ENCODE measurements around the gene PDE4D. TPM values are rescaled to one million over a fixed set of nuclear protein-coding genes. Genes with fewer than 3 reads are reported as not detected.

PDE4D gene
- total RNA-seq, 1 experiment from 2014 or later = 61.2 TPM

GRCh38 chr5:59769832-59770231 lies 123.7 kb downstream of the PDE4D start:
- Histone ChIP-seq H3K4me2 (ENCODE audit: low read depth, low read length, poor library complexity, severe bottlenecking) (no peak overlapping the region), H3K4me3 (ENCODE audit: low read length) (no peak overlapping the region), H2AFZ (ENCODE audit: low read length) (no peak overlapping the region), H3K27ac (ENCODE audit: low read length) (no peak overlapping the region), H3K9me2 (replicated peaks; ENCODE audit: insufficient read depth, low read length) (no peaks in the 10 kb centered on the region), H3K79me2 (ENCODE audit: low read length) (no peaks in the 10 kb centered on the region), H3K36me3 (ENCODE audit: insufficient read depth, low read length) (no peaks in the 10 kb centered on the region), H4K20me1 (ENCODE audit: insufficient read depth, low read depth, low read length) (0 out of 2 replicates have a peak, but pooled peaks cover 9% of the 10 kb centered on the region), H3K9me3 (ENCODE audit: low read length) (no peaks in the 10 kb centered on the region), H3K27me3 (ENCODE audit: low read length) (no peaks in the 10 kb centered on the region), H3K9ac (ENCODE audit: low read length) (no peak overlapping the region), H3K4me1 (ENCODE audit: low read length) (no peaks in the 10 kb centered on the region)
- DNase-seq = no peak

DNA sequence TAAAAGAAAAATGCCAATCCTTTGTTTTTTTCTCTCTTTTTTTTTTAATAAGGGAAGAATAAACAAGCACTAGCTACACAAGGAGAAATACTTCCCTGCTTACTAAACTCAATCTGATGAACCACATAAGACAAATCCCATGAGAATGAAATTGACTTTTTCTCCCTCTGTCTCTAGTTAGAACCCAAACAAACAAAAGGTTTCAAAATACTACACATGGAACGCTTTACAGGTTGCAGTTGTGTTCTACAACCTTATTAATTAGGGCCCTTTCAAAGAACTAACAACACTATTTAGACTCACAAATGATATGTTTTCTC lies 124.5 kb downstream of the PDE4D start:
- H2AFZ ChIP-seq (ENCODE audit: low read length) = no peak overlapping the region
- H3K4me1 ChIP-seq (ENCODE audit: low read length) = no peaks in the 10 kb centered on the region
- no peak for DNase-seq
- no peaks in the 10 kb centered on the region for H3K27me3 ChIP-seq (ENCODE audit: low read length)
- H3K79me2 ChIP-seq (ENCODE audit: low read length) = no peaks in the 10 kb centered on the region
- H3K4me2 ChIP-seq (ENCODE audit: low read depth, low read length, poor library complexity, severe bottlenecking) = no peak overlapping the region
- 0 out of 2 replicates have a peak, but pooled peaks cover 9% of the 10 kb centered on the region for H4K20me1 ChIP-seq (ENCODE audit: insufficient read depth, low read depth, low read length)
- H3K4me3 ChIP-seq (ENCODE audit: low read length) = no peak overlapping the region
- no peaks in the 10 kb centered on the region for H3K9me3 ChIP-seq (ENCODE audit: low read length)
- no peak overlapping the region for H3K9ac ChIP-seq (ENCODE audit: low read length)
- no peak overlapping the region for H3K27ac ChIP-seq (ENCODE audit: low read length)
- H3K9me2 ChIP-seq (replicated peaks; ENCODE audit: insufficient read depth, low read length) = no peaks in the 10 kb centered on the region
- no peaks in the 10 kb centered on the region for H3K36me3 ChIP-seq (ENCODE audit: insufficient read depth, low read length)

DNA sequence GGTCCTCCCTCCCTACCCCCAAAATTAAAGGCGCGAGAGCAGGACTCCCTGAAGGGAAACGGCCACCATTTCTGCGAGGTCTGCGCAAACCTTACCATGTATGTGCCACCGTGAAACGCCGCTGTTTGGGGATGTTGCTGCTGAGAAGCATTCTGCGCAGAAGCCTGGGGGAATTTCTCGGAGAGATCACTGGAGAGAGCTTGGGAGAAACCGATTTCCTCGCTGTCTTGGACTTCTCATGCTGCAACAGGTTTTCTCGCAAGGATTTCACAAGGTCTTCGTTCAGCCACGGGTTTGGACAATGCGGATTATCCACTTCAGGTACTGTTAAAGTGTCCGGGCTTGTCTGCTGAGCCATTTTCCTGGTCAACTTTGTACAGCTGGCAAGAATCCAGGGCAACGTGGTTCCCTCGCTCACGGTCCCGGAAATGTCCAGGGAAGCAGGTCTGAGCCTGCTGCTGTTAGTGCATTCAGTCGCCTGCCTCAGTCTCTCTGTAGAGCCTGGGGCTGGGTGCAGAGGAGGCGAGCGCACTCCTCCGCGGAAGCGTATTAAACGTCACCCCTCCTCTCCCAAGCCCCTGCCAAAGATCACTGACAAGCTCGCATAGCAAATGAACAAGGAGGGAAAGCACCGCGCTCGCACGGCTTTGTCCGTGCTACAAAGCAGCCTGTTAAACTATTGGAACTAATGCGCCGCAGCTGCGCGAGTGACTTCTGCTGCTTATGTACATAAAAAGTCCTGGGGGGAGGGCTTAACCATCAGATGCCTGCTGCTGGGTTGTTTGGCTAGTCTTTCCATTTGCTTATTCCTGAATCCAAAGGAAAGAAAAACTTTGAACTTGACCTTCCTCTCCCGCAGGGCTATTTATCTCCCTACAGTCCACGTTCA lies 125.1 kb downstream of the PDE4D start:
- no peak for DNase-seq
- Histone ChIP-seq H3K36me3 (ENCODE audit: insufficient read depth, low read length) (no peaks in the 10 kb centered on the region), H3K4me1 (ENCODE audit: low read length) (no peaks in the 10 kb centered on the region), H3K9ac (ENCODE audit: low read length) (no peak overlapping the region), H2AFZ (ENCODE audit: low read length) (no peak overlapping the region), H3K27ac (ENCODE audit: low read length) (no peak overlapping the region), H3K4me3 (ENCODE audit: low read length) (no peak overlapping the region), H3K4me2 (ENCODE audit: low read depth, low read length, poor library complexity, severe bottlenecking) (no peak overlapping the region), H4K20me1 (ENCODE audit: insufficient read depth, low read depth, low read length) (0 out of 2 replicates have a peak, but pooled peaks cover 9% of the 10 kb centered on the region), H3K79me2 (ENCODE audit: low read length) (no peaks in the 10 kb centered on the region), H3K27me3 (ENCODE audit: low read length) (no peaks in the 10 kb centered on the region), H3K9me2 (replicated peaks; ENCODE audit: insufficient read depth, low read length) (no peaks in the 10 kb centered on the region), H3K9me3 (ENCODE audit: low read length) (no peaks in the 10 kb centered on the region)

DNA sequence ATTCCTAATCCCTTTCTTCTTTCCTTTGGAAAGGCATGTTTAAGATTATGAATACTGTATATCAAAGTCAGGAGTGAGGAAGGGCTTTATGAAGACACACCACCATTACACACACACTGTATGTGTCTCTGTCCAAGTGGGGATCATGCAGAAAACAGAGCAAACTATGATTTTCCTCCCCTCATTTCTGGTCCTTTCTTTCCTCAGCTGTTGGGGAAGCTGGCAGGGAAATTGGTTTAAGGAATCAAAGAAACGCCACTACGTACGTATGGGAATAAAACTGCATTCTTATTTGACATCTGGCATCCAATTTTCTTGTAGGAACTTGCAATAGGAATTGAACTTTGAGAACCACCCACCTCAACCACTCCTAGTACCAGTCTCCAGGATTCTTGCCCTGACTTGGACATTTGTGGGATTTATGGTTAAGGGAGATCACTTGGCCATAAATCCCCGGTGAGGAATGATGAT lies 125.8 kb downstream of the PDE4D start:
- H3K9me3 ChIP-seq (ENCODE audit: low read length) = no peaks in the 10 kb centered on the region
- no peaks in the 10 kb centered on the region for H3K9me2 ChIP-seq (replicated peaks; ENCODE audit: insufficient read depth, low read length)
- H2AFZ ChIP-seq (ENCODE audit: low read length) = no peak overlapping the region
- no peak overlapping the region for H3K9ac ChIP-seq (ENCODE audit: low read length)
- H3K27ac ChIP-seq (ENCODE audit: low read length) = no peak overlapping the region
- no peaks in the 10 kb centered on the region for H3K36me3 ChIP-seq (ENCODE audit: insufficient read depth, low read length)
- H4K20me1 ChIP-seq (ENCODE audit: insufficient read depth, low read depth, low read length) = 0 out of 2 replicates have a peak, but pooled peaks cover 5% of the 10 kb centered on the region
- H3K4me3 ChIP-seq (ENCODE audit: low read length) = no peak overlapping the region
- no peak overlapping the region for H3K4me2 ChIP-seq (ENCODE audit: low read depth, low read length, poor library complexity, severe bottlenecking)
- no peaks in the 10 kb centered on the region for H3K79me2 ChIP-seq (ENCODE audit: low read length)
- no peak for DNase-seq
- no peaks in the 10 kb centered on the region for H3K4me1 ChIP-seq (ENCODE audit: low read length)
- no peaks in the 10 kb centered on the region for H3K27me3 ChIP-seq (ENCODE audit: low read length)

DNA sequence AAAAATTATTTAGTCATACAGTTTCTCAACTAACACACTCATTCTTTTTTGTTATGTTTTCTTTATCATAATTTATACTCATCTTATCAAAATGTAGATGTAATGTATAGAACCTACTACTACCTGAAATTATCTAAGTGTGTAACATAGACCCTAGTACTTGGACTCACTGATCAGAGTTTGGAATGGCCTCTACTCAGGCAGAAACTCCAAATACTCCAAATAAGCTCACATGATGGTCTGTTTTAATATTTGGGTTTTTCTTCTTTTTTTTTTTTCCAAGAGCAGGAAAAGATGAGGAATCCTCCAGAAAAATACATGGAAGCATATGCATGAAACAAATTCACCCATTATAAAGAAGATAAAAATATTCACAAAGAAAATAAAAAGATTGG lies 126.3 kb downstream of the PDE4D start:
- no peak overlapping the region for H2AFZ ChIP-seq (ENCODE audit: low read length)
- H3K9me3 ChIP-seq (ENCODE audit: low read length) = no peaks in the 10 kb centered on the region
- H3K4me3 ChIP-seq (ENCODE audit: low read length) = no peak overlapping the region
- H3K9ac ChIP-seq (ENCODE audit: low read length) = no peak overlapping the region
- no peaks in the 10 kb centered on the region for H3K36me3 ChIP-seq (ENCODE audit: insufficient read depth, low read length)
- H3K27me3 ChIP-seq (ENCODE audit: low read length) = no peaks in the 10 kb centered on the region
- 0 out of 2 replicates have a peak, but pooled peaks cover 4% of the 10 kb centered on the region for H4K20me1 ChIP-seq (ENCODE audit: insufficient read depth, low read depth, low read length)
- no peaks in the 10 kb centered on the region for H3K9me2 ChIP-seq (replicated peaks; ENCODE audit: insufficient read depth, low read length)
- no peaks in the 10 kb centered on the region for H3K79me2 ChIP-seq (ENCODE audit: low read length)
- no peaks in the 10 kb centered on the region for H3K4me1 ChIP-seq (ENCODE audit: low read length)
- no peak overlapping the region for H3K4me2 ChIP-seq (ENCODE audit: low read depth, low read length, poor library complexity, severe bottlenecking)
- no peak for DNase-seq
- H3K27ac ChIP-seq (ENCODE audit: low read length) = no peak overlapping the region

- DNase-seq = no peak
- no peaks in the 10 kb centered on the region for H3K36me3 ChIP-seq (ENCODE audit: insufficient read depth, low read length)
- no peak overlapping the region for H2AFZ ChIP-seq (ENCODE audit: low read length)
- no peaks in the 10 kb centered on the region for H3K4me1 ChIP-seq (ENCODE audit: low read length)
- no peaks in the 10 kb centered on the region for H3K79me2 ChIP-seq (ENCODE audit: low read length)
- H3K4me3 ChIP-seq (ENCODE audit: low read length) = no peak overlapping the region
- no peak overlapping the region for H3K9ac ChIP-seq (ENCODE audit: low read length)
- no peak overlapping the region for H3K27ac ChIP-seq (ENCODE audit: low read length)
- no peaks in the 10 kb centered on the region for H3K9me2 ChIP-seq (replicated peaks; ENCODE audit: insufficient read depth, low read length)
- no peaks in the 10 kb centered on the region for H3K27me3 ChIP-seq (ENCODE audit: low read length)
- H3K9me3 ChIP-seq (ENCODE audit: low read length) = no peaks in the 10 kb centered on the region
- H3K4me2 ChIP-seq (ENCODE audit: low read depth, low read length, poor library complexity, severe bottlenecking) = no peak overlapping the region
- 0 out of 2 replicates have a peak, but pooled peaks cover 4% of the 10 kb centered on the region for H4K20me1 ChIP-seq (ENCODE audit: insufficient read depth, low read depth, low read length)
These were observed 126.9 kb downstream of the PDE4D start for GRCh38 chr5:59766427-59767210.

DNA sequence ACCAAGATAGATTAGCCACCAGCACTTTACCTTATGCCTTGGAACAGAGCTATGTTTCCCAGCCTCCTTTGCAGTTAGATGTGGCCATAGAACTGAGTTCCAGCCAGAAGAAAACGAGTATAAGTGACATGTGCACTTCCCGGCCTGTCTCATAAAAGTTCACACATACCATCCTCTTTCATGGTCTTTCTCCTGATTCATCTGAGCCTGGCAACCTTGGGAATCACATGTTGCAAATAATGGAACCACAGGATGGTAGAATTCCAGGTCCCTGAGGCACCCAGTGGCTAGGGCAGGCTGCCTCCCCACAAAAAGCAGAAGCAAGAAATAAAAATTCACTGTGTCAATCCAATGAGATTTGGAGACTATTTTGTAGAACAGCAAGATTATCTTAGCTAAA lies 128.1 kb downstream of the PDE4D start:
- H3K4me2 ChIP-seq (ENCODE audit: low read depth, low read length, poor library complexity, severe bottlenecking) = no peak overlapping the region

GRCh38 chr5:59764361-59764760 lies 129.2 kb downstream of the PDE4D start:
- H3K4me2 ChIP-seq (ENCODE audit: low read depth, low read length, poor library complexity, severe bottlenecking) = no peak overlapping the region
- no peak overlapping the region for H3K4me3 ChIP-seq (ENCODE audit: low read length)
- no peak for DNase-seq
- no peaks in the 10 kb centered on the region for H3K27me3 ChIP-seq (ENCODE audit: low read length)
- H2AFZ ChIP-seq (ENCODE audit: low read length) = no peak overlapping the region
- H3K9me2 ChIP-seq (replicated peaks; ENCODE audit: insufficient read depth, low read length) = no peaks in the 10 kb centered on the region
- H3K79me2 ChIP-seq (ENCODE audit: low read length) = no peaks in the 10 kb centered on the region
- no peak overlapping the region for H3K9ac ChIP-seq (ENCODE audit: low read length)
- no peaks in the 10 kb centered on the region for H3K36me3 ChIP-seq (ENCODE audit: insufficient read depth, low read length)
- no peak overlapping the region for H3K27ac ChIP-seq (ENCODE audit: low read length)
- H3K9me3 ChIP-seq (ENCODE audit: low read length) = no peaks in the 10 kb centered on the region
- 0 out of 2 replicates have a peak, but pooled peaks cover 4% of the 10 kb centered on the region for H4K20me1 ChIP-seq (ENCODE audit: insufficient read depth, low read depth, low read length)
- no peaks in the 10 kb centered on the region for H3K4me1 ChIP-seq (ENCODE audit: low read length)

More for the DNA sequence above, 128.1 kb downstream of the PDE4D start:
- Histone ChIP-seq H3K27ac (ENCODE audit: low read length) (no peak overlapping the region), H4K20me1 (ENCODE audit: insufficient read depth, low read depth, low read length) (0 out of 2 replicates have a peak, but pooled peaks cover 4% of the 10 kb centered on the region), H3K27me3 (ENCODE audit: low read length) (no peaks in the 10 kb centered on the region), H3K9ac (ENCODE audit: low read length) (no peak overlapping the region), H3K4me1 (ENCODE audit: low read length) (no peaks in the 10 kb centered on the region), H3K36me3 (ENCODE audit: insufficient read depth, low read length) (no peaks in the 10 kb centered on the region), H3K79me2 (ENCODE audit: low read length) (no peaks in the 10 kb centered on the region), H3K4me3 (ENCODE audit: low read length) (no peak overlapping the region), H2AFZ (ENCODE audit: low read length) (no peak overlapping the region), H3K9me2 (replicated peaks; ENCODE audit: insufficient read depth, low read length) (no peaks in the 10 kb centered on the region), H3K9me3 (ENCODE audit: low read length) (no peaks in the 10 kb centered on the region)
- no peak for DNase-seq

Data from Karpas-422 (cell line).